ENCODE results near the gene CSNK2A3. TPM values are rescaled to one million over a fixed set of nuclear protein-coding genes. Genes with fewer than 3 reads are reported as not detected.

The CSNK2A3 gene
- total and polyA plus RNA-seq, 2 of the 13 experiments (the other 11 are each of a cell fraction or from before 2014, with no cell fraction given), result 1.7 to 3.5 TPM

DNA sequence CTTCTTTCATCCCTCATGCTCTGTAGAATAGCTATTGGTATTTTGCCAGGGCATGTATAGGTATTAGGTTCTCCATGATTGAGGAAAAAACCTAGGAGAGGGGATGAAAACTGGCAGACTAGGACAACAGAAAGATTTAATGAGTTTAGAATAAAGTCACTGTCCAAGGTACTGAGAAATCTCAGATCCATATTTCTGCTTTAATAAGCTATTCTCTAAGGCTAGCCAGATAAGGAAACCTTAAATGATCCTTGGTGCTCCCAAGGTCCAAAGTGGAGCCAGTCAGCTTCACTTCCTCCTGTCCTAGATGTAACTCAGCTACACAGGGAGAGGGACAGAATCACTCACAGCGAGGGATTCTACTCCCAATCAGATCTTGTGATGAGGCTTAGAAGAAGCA, 13.7 kb upstream of the CSNK2A3 start:
- BruUV-seq (replicated peaks), result no TSS peak
- H4K20me1 ChIP-seq (ENCODE audit: insufficient read depth, low read length), result no peaks in the 10 kb centered on the region
- no peaks in the 10 kb centered on the region for H3K79me2 ChIP-seq (ENCODE audit: insufficient read depth, low read length)
- H3K4me2 ChIP-seq (ENCODE audit: low read depth, low read length), result no peak overlapping the region
- H3K27me3 ChIP-seq (ENCODE audit: control insufficient read depth in 1 of 2, insufficient read depth in 2 of 2, low read length in 2 of 2), result no peaks in the 10 kb centered on the region; a peak in 1 of 5 replicates
- no peaks in the 10 kb centered on the region for H3K9me3 ChIP-seq (ENCODE audit: low read length)
- H3K36me3 ChIP-seq (replicated peaks in 1 of 2; ENCODE audit: control insufficient read depth in 1 of 2, insufficient read depth in 2 of 2, low read length in 2 of 2), result no peaks in the 10 kb centered on the region
- H3K9ac ChIP-seq (ENCODE audit: insufficient read depth, low read depth, low read length), result no peak overlapping the region
- ChIA-PET POLR2A (no interaction called here), CTCF (ENCODE audit: low intra/inter-chr PET ratio, low total read pairs) (no interaction called here)
- in situ Hi-C loops (cut with HindIII; ENCODE audit: extremely low pct_ligation_motif_present, low pct_unique_long_range_greater_than_20kb) (no loop called here), intact Hi-C loops (cut with micrococcal nuclease; ENCODE audit: unreplicated experiment) (no loop called here)
- TF ChIP-seq JUND (CRISPR knock-in tag; IDR thresholded peaks at IDR 0.05) (no peak), REST (IDR thresholded peaks at IDR 0.05; ENCODE audit: borderline replicate concordance in 1 of 2, low read depth in 1 of 2, low read length in 2 of 2) (peak in 1 of 2 experiments; percentile 83; a peak in 3 of 4 replicates)
- no peak overlapping the region for H3K4me3 ChIP-seq (replicated peaks in 1 of 3; ENCODE audit: insufficient read depth in 1 of 3, low read depth in 2 of 3, low read length in 3 of 3)
- no peak for ATAC-seq
- no peak for DNase-seq (ENCODE audit: low spot score)
- no peaks in the 10 kb centered on the region for H3K4me1 ChIP-seq (ENCODE audit: insufficient read depth, low read length)
- 0% methylated on average over 1 of the region's 1 CpG for WGBS (ENCODE audit: low lambda C conversion rate)
- no peak overlapping the region for H2AFZ ChIP-seq (ENCODE audit: low read length)
- no peak overlapping the region for H3K27ac ChIP-seq (ENCODE audit: extremely low read length, insufficient read depth, low read length)
- no peak for FAIRE-seq

DNA sequence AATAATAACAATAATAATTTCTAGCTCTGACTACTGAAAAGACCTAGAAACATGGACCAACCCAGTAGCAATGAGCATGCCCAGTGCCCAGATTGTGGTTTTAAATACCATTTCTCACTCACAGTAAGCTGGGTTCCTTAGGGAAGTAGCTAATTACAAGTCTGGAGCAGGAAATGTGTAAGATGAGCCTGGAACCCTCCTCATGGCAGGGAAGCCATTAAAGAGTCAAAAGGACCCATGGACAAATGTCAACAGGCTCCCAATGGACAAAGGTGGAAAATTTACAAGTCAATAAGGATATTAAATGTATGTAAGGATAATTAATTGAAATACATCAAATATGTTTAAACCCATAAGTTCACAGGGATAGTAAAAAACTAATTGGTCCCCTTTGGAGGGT, 10.6 kb upstream of the CSNK2A3 start:
- FAIRE-seq, result no peak
- CTCF ChIA-PET (ENCODE audit: low intra/inter-chr PET ratio, low total read pairs), result no interaction called here
- TF ChIP-seq MXI1 (IDR thresholded peaks at IDR 0.05; ENCODE audit: borderline replicate concordance, low read depth, low read length) (no peak), MBD4 (IDR thresholded peaks at IDR 0.05; ENCODE audit: borderline replicate concordance, low read length) (no peak), SNAPC4 (CRISPR knock-in tag; IDR thresholded peaks at IDR 0.05) (no peak), ZNF12 (CRISPR knock-in tag; IDR thresholded peaks at IDR 0.05) (no peak), NFIB (CRISPR knock-in tag; IDR thresholded peaks at IDR 0.05; ENCODE audit: borderline replicate concordance) (no peak), ZBTB7B (CRISPR knock-in tag; IDR thresholded peaks at IDR 0.05) (no peak), ZNF350 (CRISPR knock-in tag; IDR thresholded peaks at IDR 0.05; ENCODE audit: borderline replicate concordance, low read depth) (no peak), JUNB (CRISPR knock-in tag; IDR thresholded peaks at IDR 0.05; ENCODE audit: borderline replicate concordance) (no peak), ZFP41 (CRISPR knock-in tag; IDR thresholded peaks at IDR 0.05; ENCODE audit: borderline replicate concordance) (no peak)

More for the DNA sequence above, 10.6 kb upstream of the CSNK2A3 start:
- intact Hi-C loops (cut with micrococcal nuclease; ENCODE audit: unreplicated experiment) (no loop called here), in situ Hi-C loops (cut with HindIII; ENCODE audit: extremely low pct_ligation_motif_present, low pct_unique_long_range_greater_than_20kb) (no loop called here)
- no peaks in the 10 kb centered on the region for H4K20me1 ChIP-seq (ENCODE audit: insufficient read depth, low read length)
- H3K9me3 ChIP-seq (ENCODE audit: low read length), result no peaks in the 10 kb centered on the region
- no TSS peak for BruUV-seq (replicated peaks)
- POLR2A ChIA-PET, result no interaction called here
- H3K9ac ChIP-seq (ENCODE audit: insufficient read depth, low read depth, low read length), result no peak overlapping the region
- H2AFZ ChIP-seq (ENCODE audit: low read length), result no peak overlapping the region
- DNase-seq (ENCODE audit: low spot score) (no peak), ATAC-seq (no peak)
- no peaks in the 10 kb centered on the region for H3K36me3 ChIP-seq (replicated peaks in 1 of 2; ENCODE audit: control insufficient read depth in 1 of 2, insufficient read depth in 2 of 2, low read length in 2 of 2)
- no peak overlapping the region for H3K27ac ChIP-seq (ENCODE audit: extremely low read length, insufficient read depth, low read length)
- no peak overlapping the region for H3K4me2 ChIP-seq (ENCODE audit: low read depth, low read length)
- H3K4me3 ChIP-seq (replicated peaks in 1 of 3; ENCODE audit: insufficient read depth in 1 of 3, low read depth in 2 of 3, low read length in 3 of 3), result no peak overlapping the region
- no peaks in the 10 kb centered on the region for H3K4me1 ChIP-seq (ENCODE audit: insufficient read depth, low read length)
- H3K27me3 ChIP-seq (ENCODE audit: control insufficient read depth in 1 of 2, insufficient read depth in 2 of 2, low read length in 2 of 2), result no peaks in the 10 kb centered on the region
- H3K79me2 ChIP-seq (ENCODE audit: insufficient read depth, low read length), result no peaks in the 10 kb centered on the region

Measured in HepG2 (cell line).